Activated CD4-positive, alpha-beta T cell treated with anti-CD3 and anti-CD28 coated beads for 36 hours (primary cell): ENCODE results near the gene APC. TPM values are rescaled to one million over a fixed set of nuclear protein-coding genes. Genes with fewer than 3 reads are reported as not detected.
"Not testable (repeated sequence)": the region's sequence is repeated elsewhere in the genome, so short reads cannot be mapped to it uniquely, and the experiment has no call there.

ENCODE experiments used
- ATAC-seq: fragments of 200-7000 bp; cut with Tn5 transposase; one replicate; pipeline ENCODE4 v1.10.0; 2021; ENCODE audit warnings: mild to moderate bottlenecking, moderate library complexity
- CTCF ChIA-PET: fragments of 350-600 bp; sonication (Branson Sonifier 250); formaldehyde crosslinking; loops from one replicate; lab custom pipeline; 2021; ENCODE audit warnings: antibody characterized with exemption; lab: Charles Lee
- POLR2A ChIA-PET: fragments of 350-600 bp; sonication (Branson Sonifier 250); formaldehyde crosslinking; loops from one replicate; lab custom pipeline; 2021; ENCODE audit warnings: antibody characterized with exemption, inconsistent platforms; lab: Charles Lee
- DNase-seq: peaks from one replicate; pipeline ENCODE4 v3.0.0-alpha.2; 2020
- H3K27ac Mint-ChIP-seq: one replicate; pipeline ENCODE4 v1.8.0; 2021; ENCODE audit warnings: mixed read lengths
- H3K27me3 Mint-ChIP-seq: one replicate; pipeline ENCODE4 v1.8.0; 2021; ENCODE audit warnings: mixed read lengths
- H3K36me3 Mint-ChIP-seq: one replicate; pipeline ENCODE4 v1.8.0; 2021; ENCODE audit warnings: low read depth, mixed read lengths
- H3K4me1 Mint-ChIP-seq: one replicate; pipeline ENCODE4 v1.8.0; 2021; ENCODE audit warnings: mixed read lengths
- H3K4me3 Mint-ChIP-seq: one replicate; pipeline ENCODE4 v1.8.0; 2021; ENCODE audit warnings: mild to moderate bottlenecking, moderate library complexity, mixed read lengths
- H3K9me3 Mint-ChIP-seq: one replicate; pipeline ENCODE4 v1.8.0; 2021; ENCODE audit warnings: low read depth, mixed read lengths
- intact Hi-C, 2 experiments: fragments of 100-400 bp; cut with DNase I in 1 of 2; cut with micrococcal nuclease in 1 of 2; formaldehyde crosslinking; loops; one replicate each; pipeline versions ENCODE4 v1.14.2 to v1.15.1; 2022 to 2024; cut with DNase I, micrococcal nuclease
- total RNA-seq, 2 experiments: library from RNA; stranded (reverse); gene quantifications; one replicate each; pipeline ENCODE4 v1.2.3, GENCODE V29; 2021

The APC gene
- total RNA-seq, 2 experiments from 2014 or later: 20.1 to 22.3 TPM

DNA sequence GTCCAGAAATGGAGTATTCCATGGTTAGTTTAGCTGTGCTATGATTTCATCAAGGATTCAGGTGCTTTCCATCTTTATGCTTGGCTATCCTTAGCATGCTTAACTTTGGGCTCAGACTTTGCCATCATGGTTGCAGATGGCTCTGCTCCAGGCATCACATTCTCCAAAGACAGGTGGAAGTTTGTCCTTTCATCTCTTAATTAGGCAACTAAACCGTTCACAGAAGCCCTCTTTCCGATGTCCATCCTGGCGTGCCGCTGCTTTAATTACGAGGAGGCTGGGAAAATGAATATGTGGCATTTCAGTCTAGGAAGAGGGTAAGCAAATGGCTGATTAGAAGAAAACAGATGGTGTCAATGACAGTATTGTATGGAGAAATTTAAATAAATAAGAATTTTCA, 24.5 kb upstream of the APC start:
- ATAC-seq: no peak
- CTCF ChIA-PET: interaction anchor here (0.6 kb wide), 1 partner anchor 148 kb away, joined by 3 read pairs; the partner anchor contains the start of gene SRP19
- peaks cover 55% of the 10 kb centered on the region for H3K4me1 Mint-ChIP-seq
- intact Hi-C loops: no loop called here
- H3K36me3 Mint-ChIP-seq: peaks cover 3% of the 10 kb centered on the region
- DNase-seq: no peak
- no peak overlapping the region for H3K27ac Mint-ChIP-seq
- H3K4me3 Mint-ChIP-seq: no peak overlapping the region
- H3K27me3 Mint-ChIP-seq: no peaks in the 10 kb centered on the region
- no peaks in the 10 kb centered on the region for H3K9me3 Mint-ChIP-seq
- POLR2A ChIA-PET: no interaction called here

DNA sequence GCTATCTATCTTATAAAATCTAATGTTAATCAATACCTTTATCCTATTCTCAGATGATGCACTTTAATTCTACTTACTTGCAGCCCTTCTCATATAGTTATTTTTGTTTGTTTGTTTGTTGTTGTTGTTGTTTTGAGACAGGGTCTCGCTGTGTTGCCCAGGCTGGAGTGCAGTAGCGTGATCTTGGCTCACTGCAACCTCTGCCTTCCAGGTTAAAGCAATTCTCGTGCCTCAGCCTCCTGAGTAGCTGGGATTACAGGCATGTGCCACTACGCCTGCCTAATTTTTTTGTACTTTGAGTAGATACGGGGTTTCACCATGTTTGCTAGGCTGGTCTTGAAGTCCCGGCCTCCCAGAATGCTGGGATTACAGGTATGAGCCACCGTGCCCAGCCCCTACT, 20.8 kb upstream of the APC start:
- H3K27me3 Mint-ChIP-seq, DNase-seq, H3K27ac Mint-ChIP-seq, H3K9me3 Mint-ChIP-seq, H3K36me3 Mint-ChIP-seq, H3K4me3 Mint-ChIP-seq, intact Hi-C loops, POLR2A ChIA-PET, ATAC-seq: not testable (repeated sequence)
- peaks cover 45% of the 10 kb centered on the region for H3K4me1 Mint-ChIP-seq
- CTCF ChIA-PET: interaction anchor here (1.2 kb wide), 1 partner anchor 18 kb away, joined by 3 read pairs; no protein-coding TSS in a partner anchor

DNA sequence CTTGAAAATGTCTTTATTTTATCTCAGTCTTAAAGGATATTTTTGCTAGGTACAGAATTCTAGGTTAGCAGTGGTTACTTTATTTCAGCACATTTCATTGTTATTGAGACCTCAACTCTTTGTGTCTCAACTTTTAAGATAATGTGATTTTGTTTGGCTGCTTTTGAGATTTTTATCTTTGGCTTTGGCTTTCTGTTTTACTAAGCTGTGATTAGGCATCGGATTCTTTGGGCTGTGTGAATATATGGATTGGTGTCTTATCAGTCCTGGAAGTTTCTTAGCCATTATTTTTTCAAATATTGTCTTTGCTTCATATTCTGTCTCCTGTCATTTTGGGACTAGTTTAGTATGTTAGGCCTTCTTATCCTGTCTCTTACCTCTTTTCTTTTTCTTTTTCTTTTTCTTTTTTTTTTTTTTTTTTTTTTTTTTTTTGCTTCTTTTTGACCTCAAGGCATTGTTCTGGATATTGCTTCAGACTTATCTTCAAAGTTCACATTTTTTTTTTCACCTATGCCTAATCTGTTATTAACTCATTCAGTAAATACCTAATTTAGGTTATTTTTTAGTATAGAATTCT, 20.1 kb upstream of the APC start:
- CTCF ChIA-PET: no interaction called here
- DNase-seq (no peak), ATAC-seq (no peak)
- intact Hi-C loops: no loop called here
- Mint-ChIP-seq H3K36me3 (peaks cover 4% of the 10 kb centered on the region), H3K4me3 (no peak overlapping the region), H3K27ac (no peak overlapping the region), H3K4me1 (peaks cover 48% of the 10 kb centered on the region), H3K27me3 (no peaks in the 10 kb centered on the region), H3K9me3 (no peaks in the 10 kb centered on the region)
- POLR2A ChIA-PET: no interaction called here

DNA sequence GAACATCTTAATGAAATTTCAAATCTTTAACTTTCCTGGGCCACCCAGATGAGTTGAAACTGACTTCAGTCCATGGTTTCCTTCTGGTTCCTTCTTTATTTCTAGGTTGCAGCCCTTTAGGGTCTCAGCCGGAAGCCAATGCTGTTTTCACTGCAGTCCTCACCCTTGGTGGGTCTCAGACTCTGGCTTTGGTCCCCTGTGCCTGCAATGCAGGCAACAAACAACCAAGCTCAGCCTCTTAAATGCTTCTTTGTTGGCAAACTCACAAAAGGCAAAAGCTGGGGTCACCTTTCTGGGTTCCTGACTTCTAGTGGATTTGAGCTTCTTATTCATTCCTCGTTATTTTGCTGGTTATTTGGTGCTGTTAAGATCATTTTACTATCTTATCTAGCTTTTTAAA, 19.3 kb upstream of the APC start:
- Mint-ChIP-seq H3K9me3 (no peaks in the 10 kb centered on the region), H3K4me3 (no peak overlapping the region), H3K4me1 (peaks cover 45% of the 10 kb centered on the region), H3K27me3 (no peaks in the 10 kb centered on the region), H3K27ac (no peak overlapping the region), H3K36me3 (peaks cover 3% of the 10 kb centered on the region)
- ATAC-seq (no peak), DNase-seq (no peak)
- ChIA-PET CTCF (interaction anchor here (0.9 kb wide), 1 partner anchor 17 kb away, joined by 3 read pairs; no protein-coding TSS in a partner anchor), POLR2A (interaction anchor here (0.7 kb wide), 1 partner anchor 532 kb away, joined by 3 read pairs; no protein-coding TSS in a partner anchor)
- intact Hi-C loops: no loop called here

DNA sequence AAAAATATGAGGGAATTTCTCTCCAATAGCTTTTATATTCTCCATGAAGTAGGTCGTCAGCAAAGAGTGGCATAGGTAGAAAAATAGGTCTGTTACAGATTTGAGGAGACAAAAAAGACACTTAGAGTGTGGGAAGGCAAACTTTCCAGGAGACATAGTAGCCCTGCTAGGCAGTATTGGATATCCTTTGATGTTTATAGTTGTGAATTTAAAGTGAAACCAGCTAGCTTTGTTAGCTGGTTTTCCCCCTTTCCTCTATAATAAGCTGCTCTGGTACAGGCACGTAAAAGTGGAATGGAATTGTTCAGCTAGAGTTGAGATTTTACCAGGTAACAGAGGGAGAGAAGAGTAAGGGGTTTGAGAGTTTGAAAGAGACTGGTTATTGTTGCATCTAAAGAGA, 17.1 kb upstream of the APC start:
- no peak for DNase-seq
- Mint-ChIP-seq H3K27me3 (no peaks in the 10 kb centered on the region), H3K27ac (no peak overlapping the region), H3K9me3 (no peaks in the 10 kb centered on the region), H3K4me1 (peaks cover 50% of the 10 kb centered on the region), H3K4me3 (no peak overlapping the region), H3K36me3 (peaks cover 3% of the 10 kb centered on the region)
- ChIA-PET POLR2A (interaction anchor here (0.6 to 0.8 kb wide), 2 partner anchors 26 to 55 kb away, joined by 3 read pairs; no protein-coding TSS in a partner anchor), CTCF (interaction anchor here (0.7 to 1.9 kb wide), 6 partner anchors 8 to 34 kb away, joined by 3 to 12 read pairs (median 3); no protein-coding TSS in a partner anchor)
- intact Hi-C loops: no loop called here
- ATAC-seq: peak; percentile 49

DNA sequence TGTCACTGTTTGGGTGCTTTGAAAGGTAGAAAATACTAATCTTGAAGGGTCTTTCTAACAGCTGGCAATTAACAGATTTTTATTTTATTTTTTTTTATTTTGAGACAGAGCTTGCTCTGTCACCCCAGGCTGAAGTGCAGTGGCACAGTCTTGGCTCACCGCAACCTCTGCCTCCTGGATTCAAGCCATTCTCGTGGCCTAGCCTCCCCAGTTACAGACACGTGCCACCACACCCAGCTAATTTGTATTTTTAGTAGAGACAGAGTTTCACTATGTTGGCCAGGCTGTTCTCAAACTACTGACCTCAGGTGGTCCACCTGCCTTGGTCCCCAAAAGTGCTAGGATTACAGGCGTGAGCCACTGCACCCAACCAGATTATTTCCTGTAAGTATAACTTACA, 12.8 kb upstream of the APC start:
- intact Hi-C loops: no loop called here
- H3K4me1 Mint-ChIP-seq: peaks cover 46% of the 10 kb centered on the region
- no peaks in the 10 kb centered on the region for H3K9me3 Mint-ChIP-seq
- ATAC-seq (no peak), DNase-seq (no peak)
- H3K36me3 Mint-ChIP-seq: peaks cover 3% of the 10 kb centered on the region
- H3K4me3 Mint-ChIP-seq: no peak overlapping the region
- ChIA-PET CTCF (interaction anchor here (1.0 to 1.5 kb wide), 4 partner anchors 10 to 123 kb away, joined by 3 to 5 read pairs (median 4); no protein-coding TSS in a partner anchor), POLR2A (no interaction called here)
- no peaks in the 10 kb centered on the region for H3K27me3 Mint-ChIP-seq
- H3K27ac Mint-ChIP-seq: no peak overlapping the region

DNA sequence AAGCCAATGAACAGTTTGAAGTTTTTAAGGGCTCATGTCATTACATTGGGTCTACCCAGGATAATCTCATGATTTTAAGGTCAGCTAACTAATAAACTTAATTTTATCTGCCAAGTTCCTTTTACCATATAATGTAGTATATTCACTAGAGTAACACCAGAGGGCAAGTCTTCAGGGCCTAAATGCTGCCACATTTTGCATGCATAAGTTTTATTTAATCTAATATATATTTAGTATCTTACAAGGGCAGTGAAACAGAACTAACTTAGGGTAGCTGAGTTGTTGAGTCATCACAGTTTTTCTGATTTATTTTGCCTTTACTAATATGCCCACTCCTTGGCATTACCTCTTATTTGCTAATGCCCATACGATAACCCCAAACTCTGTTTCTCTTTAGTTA, 8.1 kb upstream of the APC start:
- Mint-ChIP-seq H3K9me3 (no peaks in the 10 kb centered on the region), H3K36me3 (no peaks in the 10 kb centered on the region), H3K4me1 (peaks cover 12% of the 10 kb centered on the region), H3K27me3 (no peaks in the 10 kb centered on the region), H3K4me3 (no peak overlapping the region), H3K27ac (no peak overlapping the region)
- CTCF ChIA-PET: interaction anchor here (0.7 to 1.1 kb wide), 2 partner anchors 9 to 107 kb away, joined by 3 read pairs; no protein-coding TSS in a partner anchor
- ATAC-seq (no peak), DNase-seq (no peak)
- intact Hi-C loops: loop anchor here in 1 of 2 experiments (10.0 kb wide), 1 partner anchor 565 kb away; no protein-coding TSS in a partner anchor
- POLR2A ChIA-PET: no interaction called here

DNA sequence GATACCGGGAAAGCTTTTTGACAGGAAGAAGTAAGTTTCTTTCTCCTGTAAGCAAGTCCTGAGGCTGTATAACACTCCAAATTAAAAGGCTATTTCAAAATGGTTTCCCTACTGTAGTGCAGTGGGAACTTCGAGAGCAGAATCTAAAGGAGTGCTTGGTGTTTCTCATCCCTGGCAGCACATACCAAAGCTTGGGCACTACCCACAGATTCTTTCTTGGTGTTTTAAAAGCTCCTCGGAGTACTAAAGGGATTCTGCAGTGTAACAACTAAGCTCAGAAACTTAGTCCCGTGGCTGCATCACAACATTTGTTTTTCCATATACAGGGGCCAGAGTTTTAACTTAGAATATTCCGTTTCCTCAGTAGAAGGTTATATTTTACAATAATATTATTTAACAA, 5.6 kb upstream of the APC start:
- intact Hi-C loops: loop anchor here in 1 of 2 experiments (10.0 kb wide), 1 partner anchor 567 kb away; no protein-coding TSS in a partner anchor
- CTCF ChIA-PET: interaction anchor here (1.5 kb wide), 1 partner anchor 25 kb away, joined by 7 read pairs; no protein-coding TSS in a partner anchor
- no peak for ATAC-seq
- no peaks in the 10 kb centered on the region for H3K36me3 Mint-ChIP-seq
- POLR2A ChIA-PET: no interaction called here
- DNase-seq: no peak
- H3K9me3 Mint-ChIP-seq: no peaks in the 10 kb centered on the region
- no peak overlapping the region for H3K27ac Mint-ChIP-seq
- H3K27me3 Mint-ChIP-seq: no peaks in the 10 kb centered on the region
- H3K4me3 Mint-ChIP-seq: no peak overlapping the region
- H3K4me1 Mint-ChIP-seq: peaks cover 9% of the 10 kb centered on the region

DNA sequence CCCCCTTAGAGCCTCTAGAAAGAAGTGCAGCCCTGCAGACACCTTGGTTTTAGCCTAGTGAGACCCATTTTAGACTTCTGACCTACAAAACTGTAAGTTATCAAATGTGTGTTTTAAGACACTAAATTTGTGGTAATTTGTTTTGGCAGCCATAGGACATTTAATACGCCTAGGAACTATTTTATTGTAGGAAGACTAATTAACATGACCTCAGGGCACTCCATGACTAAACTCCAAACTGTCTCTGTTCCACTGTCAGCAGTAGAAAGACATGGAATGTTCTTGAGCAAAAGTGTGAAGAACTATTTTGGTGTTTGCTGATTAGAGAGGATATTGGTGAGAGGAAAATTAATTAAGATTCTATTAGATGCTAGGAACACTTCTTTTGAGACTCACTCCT, 4.1 kb upstream of the APC start:
- H3K4me3 Mint-ChIP-seq: no peak overlapping the region
- peaks cover 21% of the 10 kb centered on the region for H3K4me1 Mint-ChIP-seq
- ChIA-PET CTCF (interaction anchor here (1.2 to 1.5 kb wide), 2 partner anchors 17 to 24 kb away, joined by 3 to 4 read pairs; no protein-coding TSS in a partner anchor), POLR2A (no interaction called here)
- H3K27me3 Mint-ChIP-seq: no peaks in the 10 kb centered on the region
- H3K27ac Mint-ChIP-seq: no peak overlapping the region
- H3K36me3 Mint-ChIP-seq: peaks cover 4% of the 10 kb centered on the region
- H3K9me3 Mint-ChIP-seq: no peaks in the 10 kb centered on the region
- DNase-seq (no peak), ATAC-seq (no peak)
- intact Hi-C loops: loop anchor here in 1 of 2 experiments (10.0 kb wide), 1 partner anchor 569 kb away; no protein-coding TSS in a partner anchor

DNA sequence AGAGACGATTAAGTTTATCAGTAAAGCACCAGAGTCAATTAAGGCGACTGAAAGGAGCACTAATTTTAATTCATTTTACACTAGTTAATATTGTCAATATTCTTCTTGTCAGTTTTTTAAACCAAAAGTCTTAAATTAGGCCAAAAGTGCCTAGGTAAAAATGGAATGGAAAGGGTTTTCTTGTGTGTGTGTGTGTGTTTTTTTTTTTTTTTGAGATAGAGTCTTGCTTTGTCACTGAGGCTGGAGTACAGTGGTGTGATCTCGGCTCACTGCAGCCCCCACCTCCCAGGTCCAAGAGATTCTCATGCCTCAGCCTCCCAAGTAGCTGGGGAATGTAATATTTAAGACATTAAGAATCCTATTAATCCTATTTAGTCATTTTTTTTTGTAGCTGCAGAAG, 3.1 kb upstream of the APC start:
- ChIA-PET POLR2A (no interaction called here), CTCF (interaction anchor here (0.7 to 1.5 kb wide), 5 partner anchors 10 to 26 kb away, joined by 3 to 5 read pairs (median 4); no protein-coding TSS in a partner anchor)
- no peak for DNase-seq
- intact Hi-C loops: loop anchor here in 1 of 2 experiments (10.0 kb wide), 1 partner anchor 570 kb away; no protein-coding TSS in a partner anchor
- Mint-ChIP-seq H3K4me3 (no peak overlapping the region), H3K36me3 (peaks cover 4% of the 10 kb centered on the region), H3K9me3 (no peaks in the 10 kb centered on the region), H3K27ac (no peak overlapping the region), H3K27me3 (no peaks in the 10 kb centered on the region), H3K4me1 (peaks cover 13% of the 10 kb centered on the region)
- ATAC-seq: no peak

DNA sequence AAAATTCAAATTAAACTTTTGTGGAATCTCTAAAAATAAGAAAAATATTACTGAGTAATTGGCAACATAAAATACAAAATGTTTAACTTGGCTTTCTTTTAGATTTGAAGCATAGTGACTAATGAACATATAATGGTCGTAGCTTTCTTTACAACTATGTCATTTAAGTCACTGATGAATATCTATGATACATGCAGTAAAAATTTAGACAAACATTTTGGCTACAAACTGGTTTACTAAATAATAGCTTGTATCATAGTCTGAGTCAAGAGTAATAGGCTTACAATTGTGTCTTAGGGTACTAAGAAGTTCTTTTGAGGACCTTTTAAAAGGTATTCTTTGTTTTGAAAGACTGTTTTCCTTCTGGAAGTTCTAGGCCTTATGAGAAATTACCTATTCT, 2.0 kb upstream of the APC start:
- Mint-ChIP-seq H3K4me3 (no peak overlapping the region), H3K4me1 (peaks cover 13% of the 10 kb centered on the region), H3K36me3 (peaks cover 4% of the 10 kb centered on the region), H3K27me3 (no peaks in the 10 kb centered on the region), H3K9me3 (no peaks in the 10 kb centered on the region), H3K27ac (no peak overlapping the region)
- intact Hi-C loops: loop anchor here in 1 of 2 experiments (10.0 kb wide), 1 partner anchor 571 kb away; no protein-coding TSS in a partner anchor
- DNase-seq: no peak
- POLR2A ChIA-PET: interaction anchor here (1.0 kb wide), 1 partner anchor 24 kb away, joined by 4 read pairs; no protein-coding TSS in a partner anchor
- ATAC-seq: no peak
- CTCF ChIA-PET: interaction anchor here (1.0 to 1.9 kb wide), 5 partner anchors 11 to 44 kb away, joined by 3 to 8 read pairs (median 3); no protein-coding TSS in a partner anchor
